GM12872 (cell line): ENCODE data around the gene PTK6.

Experiments used
- TF ChIP-seq, protein P1 (sequence below): IDR thresholded peaks from 3 replicates; pipeline ENCODE4 v1.5.1; 2011; ENCODE audit warnings: low read depth, mild to moderate bottlenecking, low read length, moderate library complexity; ENCODE audit not compliant: insufficient read depth

PTK6 gene

DNA sequence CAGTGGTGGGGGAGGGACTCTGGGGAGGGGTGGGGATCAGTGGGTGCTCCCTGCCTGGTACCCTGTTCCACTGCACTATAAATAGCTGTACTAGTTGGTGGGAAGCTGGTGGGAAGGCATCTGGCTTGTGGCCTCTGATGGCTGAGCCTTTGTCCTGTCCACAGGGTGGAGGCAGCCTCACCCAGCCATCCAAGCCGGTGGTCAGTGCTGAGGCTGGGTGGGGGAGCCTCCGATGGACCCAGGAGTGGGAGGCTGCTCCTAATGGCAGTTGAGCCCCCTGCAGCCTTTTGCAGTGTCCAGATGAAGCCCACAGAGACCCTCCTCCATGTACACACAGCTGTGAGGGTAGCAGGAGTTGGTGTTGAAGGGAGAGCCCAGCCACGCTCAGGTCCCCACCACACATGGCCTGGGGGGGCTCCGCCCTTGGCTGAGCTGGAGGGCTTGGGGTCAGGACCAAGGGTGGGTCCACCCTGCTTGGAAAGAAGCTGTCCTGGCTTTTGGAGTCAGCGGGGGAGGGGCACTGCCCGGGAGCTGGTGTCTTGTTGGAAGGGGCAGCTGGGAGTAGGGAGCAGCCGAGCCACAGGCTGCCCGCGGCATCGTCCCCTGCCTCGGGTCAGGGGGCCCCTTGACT, 14.1 kb downstream of the PTK6 start:
- TF ChIP-seq, protein P1, sequence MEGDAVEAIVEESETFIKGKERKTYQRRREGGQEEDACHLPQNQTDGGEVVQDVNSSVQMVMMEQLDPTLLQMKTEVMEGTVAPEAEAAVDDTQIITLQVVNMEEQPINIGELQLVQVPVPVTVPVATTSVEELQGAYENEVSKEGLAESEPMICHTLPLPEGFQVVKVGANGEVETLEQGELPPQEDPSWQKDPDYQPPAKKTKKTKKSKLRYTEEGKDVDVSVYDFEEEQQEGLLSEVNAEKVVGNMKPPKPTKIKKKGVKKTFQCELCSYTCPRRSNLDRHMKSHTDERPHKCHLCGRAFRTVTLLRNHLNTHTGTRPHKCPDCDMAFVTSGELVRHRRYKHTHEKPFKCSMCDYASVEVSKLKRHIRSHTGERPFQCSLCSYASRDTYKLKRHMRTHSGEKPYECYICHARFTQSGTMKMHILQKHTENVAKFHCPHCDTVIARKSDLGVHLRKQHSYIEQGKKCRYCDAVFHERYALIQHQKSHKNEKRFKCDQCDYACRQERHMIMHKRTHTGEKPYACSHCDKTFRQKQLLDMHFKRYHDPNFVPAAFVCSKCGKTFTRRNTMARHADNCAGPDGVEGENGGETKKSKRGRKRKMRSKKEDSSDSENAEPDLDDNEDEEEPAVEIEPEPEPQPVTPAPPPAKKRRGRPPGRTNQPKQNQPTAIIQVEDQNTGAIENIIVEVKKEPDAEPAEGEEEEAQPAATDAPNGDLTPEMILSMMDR, result no peak

- TF ChIP-seq, protein P1, result no peak
Measured at GRCh38 chr20:63522091-63522868, 14.9 kb downstream of the PTK6 start.

- TF ChIP-seq, protein P1, result no peak
Measured at GRCh38 chr20:63521602-63522001, 15.6 kb downstream of the PTK6 start.

- TF ChIP-seq, protein P1, result 0 out of 3 replicates have a peak, but pooled peaks have one; percentile 23
Measured at GRCh38 chr20:63520934-63521601, 16.1 kb downstream of the PTK6 start.

DNA sequence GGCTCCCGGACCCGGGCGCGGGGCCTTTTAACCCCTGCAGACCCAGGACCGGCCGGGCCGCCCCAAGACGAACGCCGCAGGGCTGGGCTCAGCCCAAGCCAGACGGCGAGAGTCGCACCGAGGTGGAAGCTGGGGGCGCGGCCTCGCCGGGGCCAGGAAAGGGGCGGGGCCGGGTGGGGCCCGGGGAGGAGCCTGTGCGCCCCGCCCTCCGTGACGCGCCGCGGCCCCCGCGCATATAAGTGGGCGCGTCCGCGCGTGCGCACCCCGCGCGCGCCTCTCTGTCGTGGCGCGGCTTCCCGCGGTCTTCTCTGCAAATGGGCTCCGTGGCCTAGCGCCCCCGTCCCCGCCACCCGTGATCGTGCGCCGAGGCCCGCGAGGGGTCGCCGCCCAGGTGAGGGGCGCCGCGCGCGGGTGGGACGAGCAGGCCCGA, 16.7 kb downstream of the PTK6 start, which contains the start of gene PPDPF:
PPDPF (plus strand) TSS at position 262 of the 430 bp plus-strand sequence. CDS start 544 bp downstream, outside the sequence.
- TF ChIP-seq, protein P1, result no peak

GRCh38 chr20:63519668-63520503, 17.3 kb downstream of the PTK6 start:
- TF ChIP-seq, protein P1, result no peak
